Endothelial cell of umbilical vein (primary cell): ENCODE results near the gene SGTA. TPM values are rescaled to one million over a fixed set of nuclear protein-coding genes. Genes with fewer than 3 reads are reported as not detected.

ENCODE experiments used
- BruUV-seq: library from RNA; stranded (reverse); fragments of 400-500 nt; replicated peaks from 2 replicates; lab custom pipeline; 2021; lab: Mats Ljungman, UMichigan
- CTCF ChIA-PET: fragments of 300-600, 350-600 bp; sonication (Branson Sonifier 250); formaldehyde crosslinking; loops from one replicate; lab custom pipeline; 2021; ENCODE audit warnings: antibody characterized with exemption, inconsistent platforms; lab: Charles Lee
- POLR2A ChIA-PET: fragments of 300-600, 350-600 bp; sonication (Branson Sonifier 250); formaldehyde crosslinking; loops from one replicate; lab custom pipeline; 2021; ENCODE audit warnings: antibody characterized with exemption, inconsistent platforms; lab: Charles Lee
- DNase-seq: peaks from one replicate; pipeline ENCODE4 v3.0.0-alpha.2; 2011; ENCODE audit warnings: low read depth, low spot score
- FAIRE-seq: peaks from 2 replicates; lab custom pipeline; 2011; peaks lifted over from hg19 to GRCh38; lab: Jason Lieb, UNC
- H2AFZ ChIP-seq: 2 replicates; pipeline ENCODE4 v1.6.0; 2012; ENCODE audit warnings: low read depth, low read length, control low read depth, inconsistent platforms
- H3K27ac ChIP-seq: 2 replicates; pipeline ENCODE4 v1.5.1; 2011; ENCODE audit warnings: low read depth, mild to moderate bottlenecking, control low read depth, low read length, moderate library complexity; ENCODE audit not compliant: insufficient read depth
- H3K27me3 ChIP-seq, 2 experiments: 2 replicates each; pipeline versions ENCODE4 v1.6.0 to v1.6.1; 2011; ENCODE audit warnings: low read length in 2 of 2, mixed read lengths in 1 of 2; ENCODE audit not compliant: control insufficient read depth in 2 of 2, insufficient read depth in 2 of 2
- H3K36me3 ChIP-seq, 2 experiments: 2 replicates in 1 of 2; 3 replicates in 1 of 2; pipeline ENCODE4 v1.5.1; 2011; ENCODE audit warnings: low read length in 2 of 2, mild to moderate bottlenecking in 1 of 2, moderate library complexity in 1 of 2; ENCODE audit not compliant: control insufficient read depth in 2 of 2, insufficient read depth in 2 of 2; ENCODE audit errors: extremely low read depth in 1 of 2
- H3K4me1 ChIP-seq: 3 replicates; pipeline ENCODE4 v1.5.1; 2011; ENCODE audit warnings: mild to moderate bottlenecking, low read length; ENCODE audit not compliant: control insufficient read depth, insufficient read depth; ENCODE audit errors: extremely low read depth
- H3K4me2 ChIP-seq: 2 replicates; pipeline ENCODE4 v1.6.1; 2011; ENCODE audit warnings: low read length, control low read depth, mixed read lengths; ENCODE audit not compliant: insufficient read depth
- H3K4me3 ChIP-seq, 3 experiments: fragments of 200-600 bp in 1 of 3; sonication (generic), shearing (Covaris generic) in 1 of 3; replicated peaks in 1 of 3; 2 replicates each; pipeline ENCODE4 v1.5.1; 2011 to 2016; ENCODE audit warnings: control low read depth in 3 of 3, low read length in 3 of 3, mild to moderate bottlenecking in 2 of 3, inconsistent platforms in 1 of 3, low read depth in 1 of 3, moderate library complexity in 1 of 3; ENCODE audit not compliant: insufficient read depth in 1 of 3
- H3K79me2 ChIP-seq: 2 replicates; pipeline ENCODE4 v1.6.0; 2012; ENCODE audit warnings: low read length, inconsistent platforms; ENCODE audit not compliant: control insufficient read depth, insufficient read depth
- H3K9ac ChIP-seq: replicated peaks from 2 replicates; pipeline ENCODE3; 2011; ENCODE audit warnings: low read length, control low read depth; ENCODE audit not compliant: insufficient read depth; ENCODE audit errors: extremely low read depth
- H3K9me1 ChIP-seq: replicated peaks from 3 replicates; pipeline ENCODE4 v1.6.0; 2011; ENCODE audit warnings: mild to moderate bottlenecking, low read length; ENCODE audit not compliant: control insufficient read depth, insufficient read depth; ENCODE audit errors: extremely low read depth
- H3K9me3 ChIP-seq: replicated peaks from 2 replicates; pipeline ENCODE4 v1.5.1; 2012; ENCODE audit warnings: low read length, inconsistent platforms; ENCODE audit not compliant: control insufficient read depth, insufficient read depth
- H4K20me1 ChIP-seq: replicated peaks from 2 replicates; pipeline ENCODE3; 2011; ENCODE audit warnings: mild to moderate bottlenecking, low read length; ENCODE audit not compliant: control insufficient read depth, insufficient read depth; ENCODE audit errors: extremely low read depth
- EZH2 ChIP-seq: IDR thresholded peaks from 2 replicates; pipeline ENCODE4 v1.6.1; 2012; ENCODE audit warnings: borderline replicate concordance, low read depth, mild to moderate bottlenecking, moderate library complexity, low read length, inconsistent platforms; ENCODE audit not compliant: severe bottlenecking
- FOS ChIP-seq: IDR thresholded peaks from 2 replicates; pipeline ENCODE4 v1.6.1; 2011; ENCODE audit warnings: mild to moderate bottlenecking, low read length, moderate library complexity, borderline replicate concordance; ENCODE audit not compliant: insufficient read depth
- GATA2 ChIP-seq: IDR thresholded peaks from 2 replicates; pipeline ENCODE4 v1.7.0; 2011; ENCODE audit warnings: low read depth, mild to moderate bottlenecking, moderate library complexity, mixed read lengths, low read length; ENCODE audit not compliant: insufficient read length, insufficient read depth
- MYC ChIP-seq: IDR thresholded peaks from one replicate; pipeline ENCODE4 v1.6.1; 2011; ENCODE audit warnings: mild to moderate bottlenecking, low read depth, low read length
- POLR2A ChIP-seq: IDR thresholded peaks from 2 replicates; pipeline ENCODE4 v1.6.1; 2012; ENCODE audit warnings: low read depth, mild to moderate bottlenecking, control low read depth, low read length
- dilution Hi-C: fragments of 300-500 bp; cut with MboI; formaldehyde crosslinking; loops from one replicate; pipeline ENCODE4 v1.15.0; 2019; ENCODE audit warnings: low sequenced_read_pairs; ENCODE audit not compliant: extremely low pct_ligation_motif_present
- intact Hi-C: fragments of 100-400 bp; cut with micrococcal nuclease; formaldehyde crosslinking; loops from one replicate; pipeline ENCODE4 v1.10.0; 2022
- polyA plus RNA-seq, 4 experiments: library from polyadenylated mRNA; depleted of rRNA in 3 of 4; stranded (reverse) in 3 of 4; unstranded in 1 of 4; fragments of >200 nt; gene quantifications; 2 replicates each; pipeline versions ENCODE4 v1.2.1 to v1.2.3, GENCODE V29; 2011 to 2012; ENCODE audit warnings: missing spikeins in 1 of 4
- total RNA-seq: library from RNA; stranded (reverse); gene quantifications from 2 replicates; pipeline ENCODE4 v1.2.3, GENCODE V29; 2021
- TF ChIP-seq, protein P1 (sequence below), 2 donors: IDR thresholded peaks; 1 replicate in 1 of 2; 2 replicates in 1 of 2; pipeline ENCODE4 v1.5.1; 2011; ENCODE audit warnings: low read length in 2 of 2, mild to moderate bottlenecking in 2 of 2, moderate library complexity in 2 of 2, control low read depth in 1 of 2, inconsistent platforms in 1 of 2, low read depth in 1 of 2; ENCODE audit not compliant: insufficient read depth in 1 of 2; ENCODE audit errors: extremely low read depth in 1 of 2
- TF ChIP-seq, protein P2 (sequence below): IDR thresholded peaks from 2 replicates; pipeline ENCODE4 v1.6.1; 2011; ENCODE audit not compliant: insufficient read depth, insufficient read length

Gene SGTA
- total and polyA plus RNA-seq, 2 donors (not counting 3 experiments of a cell fraction or from before 2014, with no cell fraction given), result 76.5 to 119 TPM

DNA sequence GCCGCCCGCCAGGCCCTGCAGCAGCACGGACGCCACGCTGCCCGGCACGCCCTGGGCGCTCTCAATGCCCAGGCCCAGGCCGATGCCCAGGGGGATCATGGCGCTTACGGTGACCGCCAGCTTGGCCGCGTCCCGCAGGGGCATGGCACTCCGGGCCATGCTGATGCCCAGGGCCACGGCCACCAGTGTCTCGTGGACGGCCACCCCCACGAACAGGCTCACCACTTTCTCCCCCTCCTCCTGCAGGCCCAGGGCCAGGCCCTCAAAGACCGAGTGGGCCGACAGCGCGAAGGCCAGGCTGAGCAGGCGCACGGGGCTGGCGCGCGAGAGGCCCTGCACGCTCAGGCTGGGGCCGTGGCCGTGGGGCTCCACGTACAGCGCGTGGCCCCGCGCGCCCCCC lies 50.2 kb downstream of the SGTA start:
- no peaks in the 10 kb centered on the region for H3K4me1 ChIP-seq
- H3K9ac ChIP-seq, result no peak overlapping the region
- no peak overlapping the region for H3K27ac ChIP-seq
- peaks cover 0 to 9% of the 10 kb centered on the region in 2 experiments for H3K36me3 ChIP-seq
- dilution Hi-C loops, result no loop called here
- no peaks in the 10 kb centered on the region for H3K9me3 ChIP-seq
- no peaks in the 10 kb centered on the region for H3K79me2 ChIP-seq
- H3K27me3 ChIP-seq, result no peaks in the 10 kb centered on the region
- H4K20me1 ChIP-seq, result no peaks in the 10 kb centered on the region
- no TSS peak for BruUV-seq
- no peak overlapping the region for H2AFZ ChIP-seq
- no peak overlapping the region for H3K4me3 ChIP-seq
- CTCF ChIA-PET, result no interaction called here
- TF ChIP-seq GATA2, result no peak
- TF ChIP-seq, protein P1, sequence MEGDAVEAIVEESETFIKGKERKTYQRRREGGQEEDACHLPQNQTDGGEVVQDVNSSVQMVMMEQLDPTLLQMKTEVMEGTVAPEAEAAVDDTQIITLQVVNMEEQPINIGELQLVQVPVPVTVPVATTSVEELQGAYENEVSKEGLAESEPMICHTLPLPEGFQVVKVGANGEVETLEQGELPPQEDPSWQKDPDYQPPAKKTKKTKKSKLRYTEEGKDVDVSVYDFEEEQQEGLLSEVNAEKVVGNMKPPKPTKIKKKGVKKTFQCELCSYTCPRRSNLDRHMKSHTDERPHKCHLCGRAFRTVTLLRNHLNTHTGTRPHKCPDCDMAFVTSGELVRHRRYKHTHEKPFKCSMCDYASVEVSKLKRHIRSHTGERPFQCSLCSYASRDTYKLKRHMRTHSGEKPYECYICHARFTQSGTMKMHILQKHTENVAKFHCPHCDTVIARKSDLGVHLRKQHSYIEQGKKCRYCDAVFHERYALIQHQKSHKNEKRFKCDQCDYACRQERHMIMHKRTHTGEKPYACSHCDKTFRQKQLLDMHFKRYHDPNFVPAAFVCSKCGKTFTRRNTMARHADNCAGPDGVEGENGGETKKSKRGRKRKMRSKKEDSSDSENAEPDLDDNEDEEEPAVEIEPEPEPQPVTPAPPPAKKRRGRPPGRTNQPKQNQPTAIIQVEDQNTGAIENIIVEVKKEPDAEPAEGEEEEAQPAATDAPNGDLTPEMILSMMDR (IDR thresholded peaks at IDR 0.05; ENCODE audit: extremely low read depth in 1 of 2, insufficient read depth in 1 of 2, low read depth in 1 of 2, low read length in 2 of 2), result no peak
- no peak for TF ChIP-seq MYC
- DNase-seq (no peak), FAIRE-seq (no peak)
- no peak overlapping the region for H3K4me2 ChIP-seq
- intact Hi-C loops, result no loop called here
- H3K9me1 ChIP-seq, result no peaks in the 10 kb centered on the region
- POLR2A ChIA-PET, result interaction anchor here (0.6 kb wide), 1 partner anchor 852 kb away, joined by 8 read pairs; the partner anchor contains the start of gene GIPC3

DNA sequence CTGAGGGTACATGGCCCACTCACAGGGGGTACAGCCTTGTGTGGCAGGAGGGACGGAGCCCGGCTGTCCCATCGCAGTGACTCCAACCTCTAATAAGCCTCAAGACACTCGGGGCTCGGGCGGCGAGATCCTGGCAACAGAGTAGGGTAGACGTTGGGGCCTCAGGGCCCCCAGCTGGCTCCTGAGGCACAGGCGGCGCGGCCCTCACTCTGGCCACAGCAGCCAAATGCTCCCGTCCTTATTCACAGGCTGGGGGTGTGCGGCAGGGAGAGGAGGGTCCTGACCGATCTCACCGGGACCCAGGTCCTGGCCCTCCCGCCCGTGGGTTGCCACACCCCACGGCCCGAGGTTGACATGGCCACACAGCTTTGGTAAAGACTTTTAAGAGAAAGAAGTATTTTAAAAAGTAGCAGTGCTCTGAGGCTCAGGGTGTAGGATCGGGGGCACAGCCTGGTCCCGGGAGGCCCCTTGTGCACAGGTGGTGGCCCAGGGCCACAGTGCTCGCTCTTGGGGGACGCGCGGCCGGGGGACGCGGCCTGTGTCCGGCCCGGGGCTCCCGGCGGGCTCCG lies 50.8 kb downstream of the SGTA start:
- no TSS peak for BruUV-seq
- DNase-seq (no peak), FAIRE-seq (no peak)
- Histone ChIP-seq H4K20me1 (no peaks in the 10 kb centered on the region), H3K36me3 (peaks cover 0 to 9% of the 10 kb centered on the region in 2 experiments), H3K4me3 (no peak overlapping the region), H3K27me3 (peaks cover 0 to 1% of the 10 kb centered on the region in 2 experiments), H3K9me1 (no peaks in the 10 kb centered on the region), H2AFZ (no peak overlapping the region), H3K4me1 (no peaks in the 10 kb centered on the region), H3K27ac (no peak overlapping the region), H3K9ac (no peak overlapping the region), H3K9me3 (no peaks in the 10 kb centered on the region), H3K79me2 (no peaks in the 10 kb centered on the region), H3K4me2 (no peak overlapping the region)
- dilution Hi-C loops (no loop called here), intact Hi-C loops (no loop called here)
- TF ChIP-seq GATA2 (no peak), FOS (no peak), POLR2A (no peak), MYC (no peak), EZH2 (no peak)
- TF ChIP-seq, protein P2, sequence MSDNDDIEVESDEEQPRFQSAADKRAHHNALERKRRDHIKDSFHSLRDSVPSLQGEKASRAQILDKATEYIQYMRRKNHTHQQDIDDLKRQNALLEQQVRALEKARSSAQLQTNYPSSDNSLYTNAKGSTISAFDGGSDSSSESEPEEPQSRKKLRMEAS, result no peak
- TF ChIP-seq, protein P1 (IDR thresholded peaks at IDR 0.05; ENCODE audit: extremely low read depth in 1 of 2, insufficient read depth in 1 of 2, low read depth in 1 of 2, low read length in 2 of 2), result no peak
- ChIA-PET CTCF (no interaction called here), POLR2A (interaction anchor here (0.6 kb wide), 1 partner anchor 853 kb away, joined by 8 read pairs; the partner anchor contains the start of gene GIPC3)
